GM18502 (cell line): Measurements from ENCODE around the gene GLRX2.
"Not testable (repeated sequence)": the region's sequence is repeated elsewhere in the genome, so short reads cannot be mapped to it uniquely, and the experiment has no call there.

ENCODE experiments used
- ATAC-seq: cut with Tn5 transposase; IDR thresholded peaks from one replicate; pipeline ENCODE4 v1.9.1; 2021; ENCODE audit warnings: mild to moderate bottlenecking; ENCODE audit not compliant: unreplicated experiment, poor library complexity

Gene GLRX2

GRCh38 chr1:193104907-193105820 is at the start of gene GLRX2:
TSS of gene GLRX2 (minus strand) at chr1:193105414. CDS start at chr1:193105382, 32 bp downstream.
- peak; percentile 92 for ATAC-seq

GRCh38 chr1:193144999-193145398 is 39.8 kb upstream of the GLRX2 start:
- ATAC-seq: no peak

GRCh38 chr1:193144361-193144938 is 39.2 kb upstream of the GLRX2 start:
- ATAC-seq: no peak

- no peak for ATAC-seq
Observed at GRCh38 chr1:193143285-193143684, 38.1 kb upstream of the GLRX2 start.

GRCh38 chr1:193142409-193142808 is 37.2 kb upstream of the GLRX2 start:
- no peak for ATAC-seq

- no peak for ATAC-seq
Observed at GRCh38 chr1:193141804-193142203, 36.6 kb upstream of the GLRX2 start.

GRCh38 chr1:193140254-193140653 is 35.0 kb upstream of the GLRX2 start:
- no peak for ATAC-seq

GRCh38 chr1:193131266-193131860 is 26.1 kb upstream of the GLRX2 start:
- ATAC-seq: no peak

GRCh38 chr1:193125369-193125768 is 20.2 kb upstream of the GLRX2 start:
- no peak for ATAC-seq

- ATAC-seq: no peak
Observed at GRCh38 chr1:193123751-193124150, 18.5 kb upstream of the GLRX2 start.

GRCh38 chr1:193121616-193122593 is 16.7 kb upstream of the GLRX2 start, which contains the start of gene CDC73:
TSS of gene CDC73 (plus strand) at chr1:193122031. CDS start at chr1:193122201, 170 bp downstream.
- peak; percentile 94 for ATAC-seq

GRCh38 chr1:193120604-193121166 is 15.5 kb upstream of the GLRX2 start:
- no peak for ATAC-seq

- no peak for ATAC-seq
Observed at GRCh38 chr1:193118803-193119730, 13.9 kb upstream of the GLRX2 start.

GRCh38 chr1:193118194-193118593 is 13.0 kb upstream of the GLRX2 start:
- no peak for ATAC-seq

GRCh38 chr1:193117167-193117566 is 12.0 kb upstream of the GLRX2 start:
- not testable (repeated sequence) for ATAC-seq

GRCh38 chr1:193115629-193116227 is 10.5 kb upstream of the GLRX2 start:
- ATAC-seq: no peak

- no peak for ATAC-seq
Observed at GRCh38 chr1:193114485-193115095, 9.4 kb upstream of the GLRX2 start.

GRCh38 chr1:193113992-193114332 is 8.7 kb upstream of the GLRX2 start:
- no peak for ATAC-seq
